Fibroblast of pulmonary artery (primary cell): Measurements from ENCODE around the gene TRDMT1.

Experiments used
- DNase-seq: peaks from one replicate; pipeline ENCODE4 v3.0.0-alpha.2; 2010; ENCODE audit warnings: low read depth
- H3K4me3 ChIP-seq: replicated peaks from 2 replicates; pipeline ENCODE4 v1.5.1; 2011; ENCODE audit warnings: low read depth, mild to moderate bottlenecking, control low read depth, low read length, moderate library complexity
- TF ChIP-seq, protein P1 (sequence below): IDR thresholded peaks from 2 replicates; pipeline ENCODE4 v1.5.1; 2011; ENCODE audit warnings: mild to moderate bottlenecking, control low read depth, low read length, inconsistent platforms; ENCODE audit errors: missing control alignments

Gene TRDMT1

DNA sequence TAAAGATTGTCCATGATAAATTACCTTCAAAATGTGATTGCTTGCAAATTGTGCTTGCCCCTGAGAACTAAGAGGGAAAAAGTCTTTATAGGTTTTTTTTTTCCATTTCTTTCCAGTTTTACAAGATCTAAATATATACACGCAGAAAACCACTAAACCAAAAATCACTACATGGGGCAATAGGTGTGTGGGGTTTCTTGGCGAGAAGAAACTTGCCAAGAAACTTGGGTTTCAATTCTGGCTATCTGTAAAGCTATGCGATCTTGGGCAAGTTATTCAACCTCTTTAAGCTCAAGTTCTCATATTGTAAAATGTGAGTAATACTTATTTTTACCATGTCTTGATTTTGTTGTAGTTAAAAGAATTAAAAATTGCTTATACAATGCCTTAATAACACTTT is 88.9 kb downstream of the TRDMT1 start:
- DNase-seq, result no peak
- H3K4me3 ChIP-seq, result no peak overlapping the region
- TF ChIP-seq, protein P1, sequence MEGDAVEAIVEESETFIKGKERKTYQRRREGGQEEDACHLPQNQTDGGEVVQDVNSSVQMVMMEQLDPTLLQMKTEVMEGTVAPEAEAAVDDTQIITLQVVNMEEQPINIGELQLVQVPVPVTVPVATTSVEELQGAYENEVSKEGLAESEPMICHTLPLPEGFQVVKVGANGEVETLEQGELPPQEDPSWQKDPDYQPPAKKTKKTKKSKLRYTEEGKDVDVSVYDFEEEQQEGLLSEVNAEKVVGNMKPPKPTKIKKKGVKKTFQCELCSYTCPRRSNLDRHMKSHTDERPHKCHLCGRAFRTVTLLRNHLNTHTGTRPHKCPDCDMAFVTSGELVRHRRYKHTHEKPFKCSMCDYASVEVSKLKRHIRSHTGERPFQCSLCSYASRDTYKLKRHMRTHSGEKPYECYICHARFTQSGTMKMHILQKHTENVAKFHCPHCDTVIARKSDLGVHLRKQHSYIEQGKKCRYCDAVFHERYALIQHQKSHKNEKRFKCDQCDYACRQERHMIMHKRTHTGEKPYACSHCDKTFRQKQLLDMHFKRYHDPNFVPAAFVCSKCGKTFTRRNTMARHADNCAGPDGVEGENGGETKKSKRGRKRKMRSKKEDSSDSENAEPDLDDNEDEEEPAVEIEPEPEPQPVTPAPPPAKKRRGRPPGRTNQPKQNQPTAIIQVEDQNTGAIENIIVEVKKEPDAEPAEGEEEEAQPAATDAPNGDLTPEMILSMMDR, result no peak

DNA sequence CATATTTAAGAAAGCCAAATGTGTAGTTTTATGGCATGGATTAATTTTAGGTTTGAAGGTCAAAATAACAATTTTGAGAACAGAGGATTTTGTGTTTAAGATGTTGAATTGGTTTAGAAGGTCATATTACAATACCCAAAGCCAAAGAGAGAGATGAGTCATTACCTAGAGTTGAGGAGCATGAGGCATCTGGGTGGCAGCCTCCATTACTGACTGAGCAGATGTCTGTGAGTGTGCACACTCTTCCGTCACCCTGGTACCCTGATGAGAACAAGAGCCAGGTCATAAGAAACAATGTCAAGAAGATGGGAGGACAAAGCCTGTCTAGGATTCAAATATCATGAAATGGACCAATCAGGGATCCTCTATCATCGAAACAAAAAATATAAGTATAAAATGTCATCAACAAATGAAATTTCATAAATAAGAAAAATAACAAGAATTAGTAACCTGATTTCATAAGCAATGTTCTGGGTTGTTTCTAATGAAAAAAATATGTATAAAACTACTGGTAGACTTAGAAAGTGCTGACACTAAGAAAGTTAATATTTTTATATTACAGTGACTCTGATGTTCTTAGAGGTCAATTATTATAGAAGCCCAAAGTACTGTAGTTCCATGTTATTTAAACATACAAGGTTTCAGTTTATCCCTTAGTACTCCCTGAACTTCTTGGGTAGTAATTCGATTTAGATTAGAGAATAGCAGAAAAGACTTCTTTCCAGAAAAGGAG is 91.8 kb downstream of the TRDMT1 start:
- no peak overlapping the region for H3K4me3 ChIP-seq
- TF ChIP-seq, protein P1, result no peak
- peak; percentile 56 for DNase-seq

DNA sequence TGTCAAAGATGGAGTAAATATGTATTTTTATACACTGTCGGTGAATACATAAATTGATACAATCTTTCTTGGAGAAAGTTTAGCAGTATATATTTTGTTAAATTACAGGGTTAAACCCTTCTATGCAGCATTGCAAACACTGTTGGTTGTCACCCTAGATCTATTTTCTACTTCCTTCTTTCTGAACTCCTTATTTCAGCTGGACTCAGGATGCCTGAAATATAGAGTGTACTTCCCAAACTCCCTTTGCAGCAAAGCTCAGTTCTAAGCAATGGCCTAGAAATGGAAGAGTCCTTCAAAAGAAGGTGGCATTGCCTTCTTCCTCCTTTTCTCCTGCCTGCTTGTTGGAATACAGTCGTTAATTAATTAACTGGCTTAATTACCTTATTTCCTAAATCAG is 92.4 kb downstream of the TRDMT1 start:
- H3K4me3 ChIP-seq, result no peak overlapping the region
- no peak for DNase-seq
- TF ChIP-seq, protein P1, result no peak

DNA sequence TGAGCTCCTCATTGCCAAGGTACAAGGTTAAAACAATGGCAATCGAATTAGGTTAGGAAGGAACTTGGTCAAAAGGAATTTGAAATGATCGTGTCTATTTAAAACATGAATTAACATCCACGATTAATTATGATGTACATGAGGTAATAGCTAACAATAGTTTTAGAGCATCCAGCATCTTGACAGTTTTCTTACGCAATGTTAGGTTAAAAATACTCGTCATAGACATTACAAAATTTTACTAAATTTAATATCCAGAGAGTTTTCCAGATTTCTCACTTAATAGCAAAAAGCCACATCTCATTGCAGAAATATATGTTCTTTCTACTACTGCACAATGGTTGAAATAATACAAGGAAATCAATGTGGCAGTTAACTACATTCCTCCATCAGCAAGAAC is 94.5 kb downstream of the TRDMT1 start:
- no peak overlapping the region for H3K4me3 ChIP-seq
- no peak for DNase-seq
- TF ChIP-seq, protein P1, result no peak

DNA sequence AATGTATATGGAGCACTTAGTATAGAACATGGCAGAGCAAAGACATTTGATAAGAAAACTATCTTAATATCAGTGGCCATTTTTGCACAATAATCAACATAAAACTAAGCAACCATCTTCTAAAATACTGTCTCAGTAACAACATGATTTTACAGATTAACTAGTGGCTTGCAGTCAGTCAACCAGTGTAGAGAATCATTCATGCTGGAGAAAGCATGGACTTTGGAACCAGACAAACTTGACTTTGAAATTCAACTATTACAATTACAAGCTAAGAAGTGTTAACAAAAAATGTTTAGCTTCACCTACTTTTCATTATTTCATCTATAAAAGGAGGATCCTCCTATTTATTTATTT is 99.6 kb downstream of the TRDMT1 start:
- H3K4me3 ChIP-seq, result no peak overlapping the region
- TF ChIP-seq, protein P1, result no peak
- DNase-seq, result no peak

DNA sequence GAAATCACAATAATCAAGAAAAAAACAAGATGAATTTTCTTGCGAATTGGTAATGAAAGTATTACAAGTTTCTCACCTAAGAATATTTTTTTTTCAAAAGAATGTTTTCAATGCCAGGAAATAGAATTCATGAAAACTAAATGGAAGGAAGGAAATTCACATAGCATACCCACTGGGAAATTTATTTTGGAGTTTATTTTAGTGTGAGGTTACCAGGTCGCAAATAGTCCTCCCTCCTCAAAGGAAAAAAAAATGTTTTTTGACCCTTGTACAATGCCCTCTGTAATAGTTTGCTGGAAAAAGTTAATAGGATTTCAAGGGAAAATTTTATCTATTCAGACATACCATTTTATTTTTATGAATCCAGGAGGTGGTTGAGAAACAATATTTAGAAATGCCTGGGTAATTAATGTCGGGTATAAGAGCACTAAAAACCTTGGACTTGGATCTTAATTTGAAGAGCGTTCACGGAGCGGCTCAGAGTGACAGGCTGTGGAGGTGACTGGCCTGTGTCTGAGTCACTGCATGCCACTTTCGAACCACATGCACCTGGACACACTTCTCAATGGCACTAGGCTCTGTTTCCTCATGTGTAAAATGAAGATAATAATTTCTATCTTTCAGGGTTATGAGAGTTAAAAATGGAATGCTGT is 100.1 kb downstream of the TRDMT1 start:
- no peak for DNase-seq
- TF ChIP-seq, protein P1, result no peak
- no peak overlapping the region for H3K4me3 ChIP-seq

DNA sequence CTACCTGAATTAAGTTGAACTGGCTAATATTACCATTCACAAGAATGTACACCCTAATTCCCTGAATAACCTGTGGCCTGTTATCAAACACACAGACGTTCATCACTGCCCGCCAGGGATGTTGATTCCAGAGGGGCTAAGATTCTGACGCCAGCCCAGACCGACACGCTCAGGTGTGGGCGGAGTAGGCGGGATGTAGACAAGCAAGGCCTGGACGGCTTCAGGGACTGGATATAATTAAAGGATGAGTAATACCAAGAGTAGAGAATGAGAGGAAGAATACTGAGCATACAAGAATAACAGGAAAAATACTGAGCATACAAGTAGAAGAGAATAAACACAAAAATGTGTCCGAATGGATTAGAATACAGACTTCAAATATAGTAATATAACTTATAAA is 100.9 kb downstream of the TRDMT1 start:
- no peak for DNase-seq
- H3K4me3 ChIP-seq, result no peak overlapping the region
- TF ChIP-seq, protein P1, result no peak
